ELF-1 (cell line): ENCODE measurements around the gene BCAR3.
"Not testable (repeated sequence)": the region's sequence is repeated elsewhere in the genome, so short reads cannot be mapped to it uniquely, and the experiment has no call there.

Source experiments
- DNase-seq: peaks from one replicate; pipeline ENCODE4 v3.0.0-alpha.2; 2016; ENCODE audit warnings: low read depth, low spot score

The BCAR3 gene

DNA sequence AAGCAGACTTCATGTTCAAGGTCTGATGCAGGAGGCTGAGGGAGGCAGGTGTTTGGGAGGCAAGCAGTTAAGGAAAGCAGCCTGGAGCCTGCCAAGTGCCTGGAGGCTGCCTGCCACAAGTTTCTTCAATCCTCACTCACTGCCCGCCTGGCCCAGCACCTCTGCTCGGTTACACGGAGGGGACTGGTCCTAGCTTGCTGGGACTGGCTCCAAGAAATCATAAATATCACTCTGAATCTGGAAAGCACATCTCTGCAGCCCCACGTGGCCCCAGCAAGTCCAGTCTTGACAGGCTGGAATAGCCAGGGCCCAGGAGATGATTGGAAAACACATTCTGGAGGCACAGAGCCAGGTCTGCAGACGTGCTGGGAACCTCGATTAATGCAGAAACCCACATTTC is 83.9 kb downstream of the BCAR3 start:
- DNase-seq, result no peak

DNA sequence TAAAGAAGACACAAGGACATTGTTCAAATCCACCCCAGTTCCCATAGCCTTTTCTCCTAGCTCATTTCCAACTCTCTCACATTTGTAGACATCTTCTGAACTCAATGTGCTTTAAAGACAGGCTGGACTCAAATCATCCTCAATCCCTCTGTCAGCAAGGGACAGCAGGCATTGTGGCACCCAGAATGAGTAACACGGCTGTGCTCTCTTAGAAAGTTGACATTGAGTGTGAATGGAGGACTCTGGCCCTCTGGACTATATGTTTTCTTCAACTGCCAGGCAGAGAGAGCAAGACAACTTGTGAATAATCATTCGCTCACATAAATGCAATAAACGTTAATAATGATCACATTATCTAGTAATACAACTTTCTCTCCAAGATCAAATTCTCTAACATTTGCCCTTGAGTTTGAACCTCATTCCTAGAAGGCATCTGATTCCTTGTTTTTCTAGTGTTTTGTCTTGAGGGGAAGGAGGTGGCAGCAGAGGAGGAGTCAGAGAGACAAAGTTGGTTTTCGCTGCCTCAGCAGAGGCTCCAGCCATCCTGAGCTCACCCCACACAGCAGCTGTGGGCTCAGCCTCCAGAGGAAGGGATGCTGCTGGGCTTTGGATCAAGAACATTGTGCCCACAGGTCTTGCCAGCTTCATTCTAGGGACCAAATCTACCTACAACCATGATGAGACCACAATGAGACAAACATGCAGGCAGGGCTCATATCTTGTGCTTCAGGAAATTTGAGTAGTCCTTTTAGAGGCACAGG is 85.1 kb downstream of the BCAR3 start:
- DNase-seq, result no peak

DNA sequence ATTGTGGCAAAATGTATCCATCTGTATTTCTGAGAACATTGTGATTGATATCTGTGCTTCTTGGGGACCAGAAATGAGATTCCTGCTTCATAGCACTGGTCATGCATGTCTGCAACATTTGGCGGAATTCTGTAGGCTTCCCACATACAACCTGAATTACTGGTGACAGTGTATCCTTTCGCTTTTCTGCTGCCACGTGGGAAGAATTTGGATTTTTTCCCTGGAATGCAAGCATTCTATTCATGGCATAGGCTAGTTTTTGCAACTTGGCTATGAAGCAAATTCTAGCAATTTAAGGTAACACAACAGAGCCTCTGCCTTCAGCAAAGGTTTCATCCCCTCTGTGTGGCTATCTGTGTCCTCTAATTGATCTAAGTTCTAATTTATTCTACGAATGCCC is 85.9 kb downstream of the BCAR3 start:
- no peak for DNase-seq

DNA sequence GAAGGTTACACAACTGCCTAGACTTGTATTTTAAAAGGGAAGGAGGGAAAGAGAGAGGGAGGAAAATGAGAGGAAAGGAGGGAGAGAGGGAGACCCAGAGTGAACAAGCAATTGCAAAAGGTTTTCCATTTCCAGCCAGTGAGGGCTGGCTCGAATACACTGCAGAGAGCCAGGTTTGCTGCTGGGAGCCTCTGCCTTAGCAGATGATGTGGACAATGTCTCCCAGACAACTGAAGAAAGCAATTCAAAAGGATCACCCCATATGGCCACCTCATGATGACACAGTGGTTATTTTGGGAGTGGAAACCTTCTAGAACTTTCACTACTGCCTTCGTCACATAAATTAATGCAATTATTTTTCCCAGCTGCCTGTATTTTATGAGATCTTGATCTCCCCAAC is 86.4 kb downstream of the BCAR3 start:
- no peak for DNase-seq

DNA sequence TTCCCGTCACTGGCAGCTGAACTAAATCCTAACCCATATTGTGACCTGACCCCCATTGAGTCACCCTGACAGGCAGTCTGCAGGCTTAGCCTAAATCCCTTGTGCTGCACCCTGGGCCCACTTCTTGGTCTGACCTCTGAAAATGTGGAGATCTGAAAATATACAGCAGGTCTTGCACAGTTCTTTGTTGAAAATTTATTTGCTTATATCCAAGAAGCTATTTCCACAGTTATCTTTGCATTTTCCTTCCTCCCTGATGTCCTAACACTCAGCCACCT is 87.1 kb downstream of the BCAR3 start:
- DNase-seq, result no peak

DNA sequence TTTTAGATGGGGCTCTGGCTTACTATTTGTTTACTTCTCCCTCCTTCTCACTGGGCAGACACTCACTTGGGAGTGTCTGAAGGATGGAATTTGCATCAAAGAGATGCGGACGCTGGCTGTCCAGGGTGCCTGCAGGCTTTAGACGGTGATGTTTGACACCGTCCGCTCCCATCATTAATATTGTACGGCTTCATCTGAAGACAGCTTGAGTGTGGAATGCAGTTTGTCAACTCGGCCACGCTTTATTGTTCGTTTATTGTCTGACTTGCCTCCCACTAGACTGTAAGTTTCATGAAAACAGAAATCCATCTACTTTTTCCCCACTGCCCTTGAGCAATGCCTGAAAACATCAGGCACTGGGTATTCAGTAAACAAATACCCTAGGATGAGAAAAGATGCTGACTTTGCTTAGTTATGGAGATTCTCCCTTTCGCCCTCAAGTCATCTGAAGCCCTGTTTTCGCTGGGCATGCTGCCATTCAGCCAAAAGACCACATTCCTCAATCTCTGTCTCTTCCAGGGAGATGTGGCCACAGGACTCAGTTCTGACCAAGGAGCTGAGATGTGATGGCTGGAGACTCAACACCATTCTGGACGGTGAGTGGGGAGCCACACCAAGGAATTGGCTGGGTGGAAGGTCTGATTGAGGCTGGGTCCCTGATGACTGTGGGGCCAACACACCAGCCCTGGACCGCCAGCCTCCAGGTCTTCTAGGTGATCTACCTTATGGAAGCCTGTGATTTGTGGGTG is 87.6 kb downstream of the BCAR3 start:
- DNase-seq, result peak; percentile 88

DNA sequence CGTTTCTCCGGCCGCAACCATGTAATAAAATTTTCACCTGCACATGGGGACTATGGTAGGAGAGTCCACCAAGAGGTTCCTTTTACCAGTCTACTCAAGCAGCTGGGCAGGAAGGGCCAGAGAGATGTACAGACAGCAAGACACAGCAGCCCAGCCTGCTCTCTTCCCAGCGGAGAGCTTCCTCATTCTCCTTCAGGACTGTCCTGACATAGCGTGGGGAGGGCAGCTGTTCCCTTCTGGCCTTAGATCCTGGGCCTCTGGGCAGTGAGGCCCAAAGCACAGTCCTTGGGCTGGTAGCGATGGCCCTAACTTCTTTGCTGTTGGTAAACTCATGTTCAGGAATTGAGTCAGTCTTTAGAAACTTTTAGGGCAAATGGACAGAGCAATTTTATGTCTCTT is 89.1 kb downstream of the BCAR3 start:
- DNase-seq, result no peak

DNA sequence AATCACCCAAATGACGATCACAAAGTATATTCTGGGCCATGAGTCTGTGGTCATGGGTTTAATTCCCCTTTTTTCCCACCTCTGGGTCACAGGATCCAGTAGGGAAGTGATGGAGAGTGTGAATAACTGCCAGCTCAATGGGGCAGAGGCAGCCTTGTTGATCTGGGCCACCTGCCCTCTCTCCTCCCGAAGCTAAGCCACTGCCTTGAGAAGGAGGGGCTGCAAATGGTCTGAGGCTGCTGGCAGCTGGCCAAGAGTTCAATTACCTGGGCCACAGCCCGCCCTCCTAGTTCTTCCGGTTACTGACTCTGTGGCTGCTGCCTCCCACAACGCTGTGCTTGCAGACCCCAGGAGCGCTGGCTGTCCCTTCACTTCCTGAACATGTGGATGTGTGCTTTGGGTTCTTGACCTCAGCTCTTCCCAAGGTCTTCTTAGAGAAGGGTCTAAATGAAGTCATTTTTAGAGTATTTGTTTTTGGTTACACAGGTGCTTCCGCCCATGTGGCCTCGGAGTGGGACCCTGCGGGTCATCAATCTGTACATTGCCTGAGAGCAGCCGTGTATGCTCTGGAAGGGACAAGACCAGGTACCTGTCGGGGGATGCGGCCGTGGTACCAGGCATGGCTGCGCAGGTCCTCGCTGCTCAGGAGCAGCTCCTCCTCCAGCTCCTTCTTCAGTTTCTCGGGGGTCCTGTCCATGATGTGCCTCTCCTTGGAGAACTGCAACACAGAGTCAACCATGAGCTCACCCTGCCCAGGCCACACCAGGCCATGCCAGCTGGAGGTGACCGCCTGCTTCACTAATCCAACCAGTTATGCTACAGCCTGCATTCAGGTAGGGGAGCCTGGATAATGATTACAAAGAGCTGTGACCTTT is 89.7 kb downstream of the BCAR3 start:
- peak; percentile 37 for DNase-seq

DNA sequence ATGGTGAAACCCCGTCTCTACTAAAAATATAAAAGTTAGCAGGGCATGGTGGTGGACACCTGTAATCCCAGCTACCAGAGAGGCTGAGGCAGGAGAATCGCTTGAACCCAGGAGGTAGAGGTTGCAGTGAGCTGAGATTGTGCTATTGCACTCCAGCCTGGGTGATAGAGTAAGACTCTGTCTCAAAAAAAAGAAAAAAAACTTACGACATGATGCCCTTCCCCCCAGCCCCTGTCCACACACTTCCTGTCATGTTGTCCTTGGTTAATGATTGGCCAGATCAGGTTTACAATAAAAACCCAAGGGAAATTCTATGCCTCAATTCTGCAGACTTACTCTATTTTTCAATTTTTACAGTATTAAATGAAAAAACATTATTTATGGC is 90.4 kb downstream of the BCAR3 start:
- DNase-seq, result not testable (repeated sequence)

DNA sequence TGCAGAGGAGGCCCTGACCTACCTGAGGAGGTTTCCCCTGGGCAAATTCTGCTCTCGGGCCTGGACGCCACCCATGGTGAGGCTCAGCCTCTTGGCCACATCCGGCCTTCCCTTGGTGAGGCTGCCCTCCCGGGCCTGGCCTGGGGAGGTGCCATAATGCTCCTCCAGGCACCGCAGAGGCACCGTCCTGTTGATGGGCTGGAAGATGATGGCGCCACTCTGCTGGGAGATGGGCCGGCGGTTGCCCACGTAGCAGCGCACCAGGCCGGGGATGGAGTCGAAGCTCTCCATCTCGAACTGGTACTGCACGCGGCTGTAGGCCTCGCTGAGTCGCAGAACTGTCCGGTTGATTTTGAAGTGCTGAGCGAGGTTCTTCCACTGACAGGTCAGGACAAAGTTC is 92.7 kb downstream of the BCAR3 start:
- no peak for DNase-seq

DNA sequence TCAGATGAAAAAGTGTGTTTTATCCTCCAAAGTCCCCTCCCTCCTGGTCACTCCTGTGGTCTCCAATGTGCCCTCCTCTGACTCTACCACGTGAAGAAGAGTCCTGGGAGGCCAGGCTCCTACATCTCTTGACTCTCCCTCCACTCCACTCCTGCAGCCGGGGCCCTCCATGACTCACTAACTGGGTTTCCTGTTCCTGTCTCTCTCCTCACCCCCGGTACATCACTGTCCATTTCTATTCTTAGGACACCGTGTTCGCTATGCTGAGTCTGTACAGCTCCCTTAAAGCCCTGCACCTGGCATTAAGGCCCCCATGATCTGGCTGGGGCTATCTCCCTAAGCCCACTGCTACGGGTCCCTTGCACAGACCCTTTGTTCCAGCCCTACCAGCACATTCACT is 93.4 kb downstream of the BCAR3 start:
- DNase-seq, result no peak

DNA sequence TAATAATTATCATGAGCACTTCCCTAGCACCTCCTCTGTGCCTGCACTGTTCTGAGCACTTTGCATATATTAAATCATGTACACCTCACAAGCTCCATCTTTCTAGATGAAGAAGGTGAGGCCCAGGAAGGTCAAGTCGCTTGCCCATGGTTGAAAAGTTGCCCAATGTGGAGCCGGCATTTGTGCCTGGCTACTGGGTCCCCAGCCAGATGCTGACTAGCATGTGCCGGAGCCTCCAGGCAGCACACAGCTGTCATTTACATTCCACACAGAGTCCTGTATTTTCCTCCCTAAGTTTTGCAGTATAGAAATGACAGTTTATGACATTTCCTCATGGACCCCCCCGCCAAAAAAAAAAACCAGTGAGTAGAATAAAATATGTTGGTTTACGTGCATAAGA is 94.3 kb downstream of the BCAR3 start:
- DNase-seq, result no peak

DNA sequence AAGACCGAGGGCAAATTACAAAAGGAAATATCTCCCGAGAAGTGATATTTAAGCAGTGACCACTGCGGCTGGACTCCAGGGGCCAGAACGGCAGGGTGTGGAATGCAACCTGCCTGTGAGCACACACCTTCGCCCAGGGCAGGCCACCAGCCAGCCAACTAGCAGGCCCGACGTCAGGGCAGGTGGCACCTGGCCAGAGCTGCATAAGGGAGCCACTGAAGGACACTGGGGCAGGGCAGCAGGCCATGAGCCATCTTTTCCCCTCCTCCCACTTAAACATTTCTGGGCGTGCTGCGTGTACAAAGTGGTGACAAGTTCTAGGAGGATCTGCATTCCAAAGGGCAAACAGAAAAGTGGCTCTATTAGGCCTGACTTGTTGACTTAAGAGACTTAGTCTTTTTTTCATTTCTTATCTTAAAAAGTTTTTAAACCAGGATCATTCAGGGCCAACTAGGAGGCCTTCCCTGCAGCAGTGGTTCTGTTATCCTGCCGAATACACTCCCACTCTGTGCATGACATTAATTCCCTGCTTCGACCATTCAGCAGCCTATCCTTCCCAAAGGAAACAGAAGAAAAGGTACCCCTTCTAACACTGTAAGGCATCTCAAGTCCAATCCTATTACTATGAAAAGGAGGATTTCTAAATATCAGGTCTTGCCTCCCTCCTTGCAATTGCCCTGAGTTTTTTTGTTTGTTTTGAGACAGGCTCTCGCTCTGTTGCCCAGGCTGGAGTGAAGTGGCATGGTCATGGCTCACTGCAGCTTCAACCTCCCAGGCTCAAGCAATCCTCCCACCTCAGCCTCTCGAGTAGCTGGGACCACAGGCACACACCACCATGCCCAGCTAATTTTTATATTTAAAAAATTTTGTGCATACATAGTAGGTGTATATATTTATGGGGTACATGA is 96.3 kb downstream of the BCAR3 start:
- no peak for DNase-seq

DNA sequence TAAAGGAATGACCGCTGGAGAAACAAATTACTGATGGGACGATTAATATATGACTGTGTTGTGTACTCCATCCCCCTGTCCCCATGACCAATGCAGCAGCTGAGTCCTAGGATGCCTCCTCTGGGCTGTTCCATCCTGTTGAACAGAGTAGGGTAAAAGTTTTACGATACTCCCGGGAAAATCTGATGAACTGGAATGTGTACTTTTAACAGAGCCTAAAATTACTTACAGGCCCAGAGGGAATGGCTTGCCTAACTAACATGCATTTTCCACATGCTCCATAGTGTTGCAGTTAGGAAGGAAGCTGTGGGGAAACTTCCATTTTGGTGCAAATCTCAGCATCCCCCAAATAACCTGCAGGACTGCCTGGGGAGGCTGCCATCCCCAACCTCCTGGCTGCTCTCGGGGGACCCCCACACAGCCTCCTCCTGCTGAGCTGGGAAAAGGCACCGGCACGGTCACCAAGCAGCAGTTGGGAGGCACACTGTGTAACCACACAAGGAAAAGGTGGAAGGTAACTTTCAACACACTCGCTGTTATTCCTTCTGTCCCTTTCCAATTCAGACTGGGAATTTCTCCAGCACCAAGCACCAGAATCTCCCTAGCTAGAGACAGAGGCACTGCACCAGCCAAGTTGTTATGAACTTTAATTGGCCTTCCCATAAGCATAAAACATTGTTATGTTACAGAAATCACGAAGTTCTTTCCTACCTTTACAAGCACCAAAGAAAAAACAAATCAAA is 97.2 kb downstream of the BCAR3 start:
- no peak for DNase-seq

DNA sequence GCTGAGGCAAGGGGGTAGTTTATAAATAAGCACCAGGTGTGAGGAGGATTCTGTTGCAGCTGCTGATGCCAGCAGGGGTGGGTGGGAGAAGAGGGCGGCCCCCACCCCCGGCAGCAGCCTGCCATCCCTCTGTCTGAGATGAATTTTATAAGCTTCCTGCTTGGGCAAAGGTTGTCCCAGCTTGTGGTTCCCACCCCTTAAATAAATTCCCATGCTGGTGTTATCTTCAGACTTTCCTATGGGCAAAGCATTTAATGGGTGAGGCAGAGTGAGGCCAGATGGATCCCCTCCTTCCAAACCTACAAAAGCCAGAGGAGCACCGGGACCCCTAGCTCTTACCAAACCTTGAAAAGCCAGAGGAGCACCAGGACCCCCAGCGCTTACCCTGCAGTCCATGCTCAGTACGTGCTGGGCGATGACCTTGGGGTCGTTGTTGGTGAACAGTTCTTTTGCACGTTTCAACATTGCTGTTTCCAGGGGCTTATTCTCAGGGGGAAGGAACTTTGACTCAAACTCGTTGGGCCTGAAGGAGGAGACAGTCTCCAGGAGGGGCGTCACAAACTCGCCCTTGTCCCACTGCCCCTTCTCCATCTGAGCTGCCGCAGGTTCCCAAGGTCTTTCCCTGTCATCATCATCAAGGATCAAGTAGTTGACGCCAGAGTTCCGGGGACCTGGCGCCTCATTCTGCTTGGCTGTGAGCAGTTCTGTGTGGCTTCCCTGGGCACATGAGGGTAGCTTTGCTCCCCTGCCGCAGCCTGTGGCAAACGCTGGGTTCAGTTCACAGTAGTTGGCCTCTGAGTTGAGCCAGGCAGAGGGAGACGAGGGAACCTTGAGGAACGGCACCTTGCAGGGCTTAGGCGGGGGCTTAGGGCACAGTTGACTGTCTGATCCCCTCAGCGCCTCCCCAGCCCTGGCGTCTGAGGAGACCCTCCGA is 99.5 kb downstream of the BCAR3 start:
- DNase-seq, result no peak

DNA sequence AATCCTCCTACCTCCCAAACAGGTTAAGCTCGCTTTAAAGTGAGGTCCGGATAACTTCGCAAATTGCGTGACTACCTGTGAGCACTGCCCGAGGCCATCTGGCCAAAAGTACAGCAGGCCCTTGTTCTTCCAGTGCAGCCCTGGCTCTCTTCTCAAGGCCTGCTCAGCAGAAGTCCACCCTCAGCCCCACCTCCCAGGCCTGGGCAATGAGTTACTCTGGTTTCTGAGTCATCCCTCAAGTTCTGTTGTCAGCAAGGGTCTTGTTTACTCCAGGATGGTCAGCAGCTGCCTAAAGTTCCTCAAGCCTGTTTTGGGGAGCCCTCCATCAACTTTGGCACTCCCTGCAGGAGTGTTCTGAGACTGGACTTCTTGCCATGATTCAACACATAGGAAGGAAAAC is 101.7 kb downstream of the BCAR3 start:
- DNase-seq, result peak; percentile 94

DNA sequence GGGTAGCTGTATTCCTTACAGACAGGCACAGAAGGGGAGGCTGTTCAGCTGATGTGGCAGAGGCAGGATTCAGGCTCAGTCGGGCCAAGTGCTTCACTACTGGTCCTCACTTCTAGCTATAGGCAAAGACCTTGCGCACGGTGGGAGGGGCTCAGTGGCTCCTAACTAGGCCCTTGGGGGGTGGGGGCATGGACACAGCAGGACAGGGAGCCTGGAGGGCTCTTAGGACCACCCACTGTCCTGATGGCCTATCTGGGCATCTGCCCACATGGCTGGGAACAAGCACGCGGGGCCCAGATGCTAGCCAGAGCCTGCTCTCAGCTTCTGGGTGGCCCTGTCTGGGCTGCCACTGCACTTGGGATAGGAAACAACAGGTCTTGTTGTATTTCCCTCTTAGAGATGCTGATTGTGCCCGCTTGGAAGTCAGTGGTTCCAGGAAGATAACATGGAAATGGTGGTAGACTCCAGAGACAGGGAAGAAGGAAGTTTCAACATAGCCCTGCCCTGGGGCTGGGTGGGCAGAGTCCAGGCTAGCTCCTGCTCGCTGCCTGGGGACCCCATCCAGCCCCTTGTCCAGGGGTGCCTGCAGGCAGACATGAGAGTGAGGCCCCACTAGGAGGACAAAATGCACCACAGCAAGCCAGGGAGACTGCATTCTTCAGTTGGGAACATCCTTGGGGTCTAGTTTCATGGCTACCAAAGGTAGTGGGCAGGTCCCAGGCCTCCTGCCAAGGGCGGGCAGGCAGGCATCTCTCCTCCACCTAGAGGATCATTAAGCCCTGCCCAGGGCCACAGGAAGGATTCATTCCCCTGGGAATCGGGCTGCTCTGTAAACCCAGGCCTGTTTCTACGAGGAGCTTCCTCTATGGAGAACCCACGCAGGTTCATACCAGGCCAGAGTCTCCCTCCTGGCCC is 102.5 kb downstream of the BCAR3 start:
- DNase-seq, result no peak

DNA sequence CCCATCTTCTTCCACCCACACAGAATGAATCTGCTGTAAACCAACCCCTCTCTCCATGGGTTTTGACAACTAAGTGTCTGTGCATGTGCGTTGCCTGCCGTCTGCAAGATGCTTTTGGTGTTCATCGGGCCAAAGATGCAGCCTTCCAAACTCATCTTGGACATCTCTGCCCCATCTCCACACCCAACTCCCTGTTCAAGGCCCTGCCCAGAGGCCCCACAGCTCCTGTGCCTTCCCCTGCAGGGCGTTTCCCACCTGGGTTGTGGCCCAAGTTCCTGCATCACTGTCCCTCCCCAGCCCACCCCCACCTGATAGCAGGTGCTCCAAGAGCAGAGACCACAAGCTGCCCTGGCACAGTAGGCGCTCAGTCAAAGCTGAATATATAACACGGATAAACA is 103.2 kb downstream of the BCAR3 start:
- DNase-seq, result no peak
